ENCODE data around the gene SMYD3. TPM values are rescaled to one million over a fixed set of nuclear protein-coding genes. Genes with fewer than 3 reads are reported as not detected.

The SMYD3 gene
- total RNA-seq, 1 donor from 2014 or later: 23.5 TPM

DNA sequence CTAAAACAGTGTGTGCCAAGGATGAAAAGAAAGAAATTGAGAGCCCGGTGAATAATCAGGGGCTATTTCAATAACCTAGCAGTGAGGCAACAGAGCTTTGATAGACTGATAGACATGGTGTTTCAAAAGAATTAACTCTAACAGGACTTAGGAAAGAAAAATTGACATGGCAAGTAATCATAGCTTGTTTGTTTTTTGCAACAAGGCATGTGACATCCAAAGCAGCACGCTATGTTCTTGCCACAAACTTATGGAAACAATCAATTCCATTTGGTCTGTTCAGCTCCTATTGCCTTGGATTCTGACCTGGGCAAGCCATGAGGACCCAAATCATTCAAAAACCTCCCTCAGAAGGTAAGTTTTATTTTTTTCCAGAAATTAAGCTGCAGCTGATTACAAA lies 608.5 kb downstream of the SMYD3 start:
- DNase-seq: no peak

DNA sequence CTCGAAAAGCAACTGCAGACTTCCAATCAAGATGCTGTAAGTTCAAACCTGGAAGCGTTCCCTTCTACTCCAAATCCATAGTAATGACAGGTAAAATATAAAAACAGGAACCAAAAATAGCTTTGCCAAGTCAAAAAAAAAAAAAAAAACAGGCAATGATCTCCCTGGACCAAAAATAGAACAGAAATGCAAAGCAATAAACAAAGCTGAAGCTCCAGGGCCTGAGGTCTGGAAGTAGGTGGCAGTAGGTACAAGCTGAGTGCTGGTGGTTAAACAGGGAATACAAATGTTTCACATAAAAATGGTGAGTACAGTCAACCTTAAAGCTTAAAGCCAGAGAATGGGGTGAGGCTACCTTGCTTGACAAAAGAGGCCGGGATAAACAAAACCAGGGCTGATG lies 610.8 kb downstream of the SMYD3 start:
- peak; percentile 3 for DNase-seq

DNA sequence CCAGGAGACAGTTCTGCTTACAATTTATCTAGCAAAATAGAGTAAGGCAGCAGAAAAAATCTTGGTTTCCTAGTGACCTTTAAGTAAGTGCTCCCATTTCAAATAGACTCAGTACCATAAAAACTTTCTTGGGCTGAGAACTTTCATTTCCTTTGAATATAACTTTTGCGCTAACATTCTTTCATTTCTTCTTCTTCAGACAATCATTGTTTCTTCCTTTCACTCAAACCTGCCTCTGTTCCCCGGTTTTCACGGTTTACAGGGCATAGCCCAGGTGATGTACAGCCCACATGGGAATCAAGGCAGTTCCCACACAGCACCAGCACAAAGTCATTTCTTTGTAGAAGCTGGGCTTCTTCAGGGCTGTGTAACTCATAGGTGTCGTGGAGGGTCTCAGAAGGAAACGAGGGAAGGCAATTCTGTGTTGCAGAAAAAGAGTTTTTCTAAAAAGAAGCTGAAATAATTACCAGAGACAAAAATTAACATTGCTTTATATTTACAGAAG lies 611.6 kb downstream of the SMYD3 start:
- DNase-seq: no peak

DNA sequence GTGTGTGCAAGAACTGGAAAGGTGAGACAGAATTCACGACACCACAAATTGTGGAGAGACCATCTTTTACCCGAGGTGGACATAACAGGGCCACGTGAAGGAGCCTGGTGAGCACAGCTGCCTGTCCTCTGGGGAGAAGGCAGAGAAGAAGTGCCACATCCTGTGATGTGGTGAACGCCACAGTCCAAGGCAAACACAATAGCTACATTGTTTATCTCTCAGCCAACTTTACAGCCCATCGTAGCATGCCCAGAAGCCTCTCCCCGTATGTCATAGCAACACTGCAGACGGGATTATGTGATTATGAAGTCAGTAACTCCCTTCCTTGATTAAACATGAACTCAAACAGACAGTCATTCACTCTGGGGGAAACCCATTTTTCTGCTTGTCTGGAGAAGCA lies 612.2 kb downstream of the SMYD3 start:
- DNase-seq: peak; percentile 5

DNA sequence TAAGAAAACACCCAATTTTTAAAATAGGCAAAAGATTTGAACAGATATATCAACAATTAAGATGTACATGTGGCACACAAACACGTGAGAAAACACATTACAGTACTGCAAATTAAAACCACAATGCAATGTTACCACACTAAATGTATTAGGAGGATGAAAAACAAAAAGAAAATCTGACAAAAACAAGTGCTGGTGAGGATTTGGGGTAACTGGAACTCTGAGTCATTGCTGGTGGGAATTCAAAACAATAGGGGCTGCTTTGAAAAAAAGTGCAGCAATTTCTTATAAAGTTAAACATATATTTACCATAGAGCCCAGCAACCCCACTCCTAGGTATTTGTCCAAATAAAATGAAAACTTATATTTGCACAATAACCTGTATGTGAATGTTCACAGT lies 614.1 kb downstream of the SMYD3 start:
- DNase-seq: no peak

DNA sequence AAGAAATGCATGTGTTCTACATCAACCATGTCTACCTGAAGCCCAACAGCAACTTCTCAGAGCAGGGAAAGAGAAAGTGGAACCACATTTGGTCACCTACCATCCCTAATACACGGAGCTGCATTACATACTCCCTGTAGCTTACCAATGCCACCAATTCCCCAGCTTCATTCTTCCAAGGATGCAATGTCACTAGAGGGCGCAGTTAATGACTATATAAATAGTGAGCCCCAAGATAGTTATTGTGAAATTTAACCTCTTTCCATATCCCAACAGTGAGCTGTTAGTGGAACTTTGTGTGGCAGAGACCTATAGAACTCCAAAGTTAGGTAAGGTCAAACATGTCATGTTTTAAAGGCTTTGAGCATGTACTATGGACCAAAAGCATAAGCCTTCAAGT lies 618.3 kb downstream of the SMYD3 start:
- no peak for DNase-seq

DNA sequence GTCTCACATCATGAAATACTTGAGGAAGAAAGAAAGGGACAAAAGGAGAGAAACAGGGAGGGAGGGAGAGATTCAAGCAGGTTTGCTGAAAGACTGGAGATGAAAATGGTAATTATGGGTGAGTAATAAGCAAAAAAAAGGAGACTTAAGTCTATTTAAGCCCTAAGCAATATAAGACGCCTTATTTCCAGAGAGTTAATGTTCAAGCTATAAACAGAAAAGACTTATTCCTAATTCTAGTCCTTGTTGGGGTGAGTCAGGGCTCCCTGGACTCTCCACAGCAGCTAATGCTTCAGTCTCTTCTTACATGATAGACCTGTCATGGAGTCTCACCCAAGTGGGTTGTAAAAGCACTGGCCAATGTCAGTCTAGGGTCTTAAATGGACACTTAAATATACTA lies 619.2 kb downstream of the SMYD3 start:
- no peak for DNase-seq

DNA sequence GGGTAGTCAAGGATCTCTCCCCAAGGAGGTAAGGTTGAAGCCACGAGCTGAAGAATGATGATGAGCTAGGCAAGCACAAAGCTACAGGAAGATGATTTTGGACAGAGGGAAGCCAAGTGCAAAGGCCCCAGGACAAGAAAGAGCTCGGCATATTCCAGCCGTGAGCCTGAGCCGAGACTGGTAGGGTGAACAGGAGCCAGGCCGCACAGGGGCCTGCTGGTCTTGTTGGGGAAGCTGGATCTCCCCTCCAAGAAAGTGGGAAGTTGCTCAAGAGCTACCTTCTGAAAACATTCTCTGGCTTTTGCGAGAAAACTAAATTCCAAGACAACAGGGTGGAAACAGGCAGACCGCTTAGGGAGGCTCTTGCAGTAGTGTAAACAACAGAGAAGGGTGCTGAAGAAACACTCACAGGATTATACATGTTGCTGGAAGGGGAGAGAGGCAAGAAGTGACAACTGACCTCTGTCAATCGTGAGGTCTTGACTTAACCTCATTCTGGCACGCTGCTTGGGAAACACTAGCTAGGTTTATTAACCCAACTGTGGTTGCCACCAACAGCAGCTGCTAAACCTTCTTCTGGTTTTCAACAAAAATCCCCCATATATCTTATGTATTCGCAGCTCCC lies 625.2 kb downstream of the SMYD3 start:
- DNase-seq: no peak

DNA sequence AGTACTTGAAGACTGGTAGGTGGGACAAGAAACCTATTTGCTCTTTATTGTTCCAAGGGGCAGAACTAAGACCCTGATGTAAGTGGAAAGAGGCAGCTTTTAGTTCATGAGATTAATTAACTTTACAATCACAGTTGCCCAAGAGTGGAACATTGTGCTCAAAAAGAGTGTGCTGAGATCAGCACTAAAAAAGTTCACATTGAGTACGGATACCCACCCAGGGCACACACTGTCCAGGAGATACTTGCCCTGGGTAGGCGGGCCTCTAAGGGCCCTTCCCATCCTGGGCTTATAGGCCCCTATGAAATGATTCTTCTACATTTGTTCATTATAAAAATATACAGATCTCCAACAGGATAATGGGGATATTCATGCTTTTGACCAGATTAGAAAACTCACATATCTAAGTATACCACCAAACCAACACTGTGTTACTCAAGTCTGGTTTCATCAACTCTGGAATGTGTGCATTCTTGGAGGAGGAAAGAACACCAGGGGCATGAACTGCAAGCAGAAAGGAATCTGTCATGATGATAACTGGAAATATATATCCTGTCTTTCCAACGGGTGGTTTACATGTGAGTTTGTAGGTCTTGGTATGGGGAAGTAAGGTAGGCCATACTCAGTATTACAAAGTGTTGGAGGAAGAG lies 626.2 kb downstream of the SMYD3 start:
- DNase-seq: no peak

DNA sequence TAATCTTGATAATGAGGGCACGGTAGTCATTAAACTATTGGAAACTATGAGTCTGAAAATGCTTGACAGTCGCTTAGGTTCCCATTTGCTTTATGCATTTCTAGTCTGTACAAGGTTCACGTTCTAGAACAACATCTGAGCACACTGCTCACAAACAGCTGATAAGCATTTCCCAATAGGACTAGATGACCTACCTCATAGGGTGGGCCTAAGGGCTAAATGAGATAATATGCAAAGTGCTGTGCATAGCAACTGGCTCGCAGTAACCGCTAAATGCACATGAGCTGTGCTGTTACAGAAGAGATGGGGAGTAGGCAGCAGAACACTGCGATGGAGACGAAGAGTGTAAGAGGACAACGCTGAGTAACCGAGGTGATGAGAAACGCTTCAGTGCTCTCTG lies 628.0 kb downstream of the SMYD3 start:
- no peak for DNase-seq

DNA sequence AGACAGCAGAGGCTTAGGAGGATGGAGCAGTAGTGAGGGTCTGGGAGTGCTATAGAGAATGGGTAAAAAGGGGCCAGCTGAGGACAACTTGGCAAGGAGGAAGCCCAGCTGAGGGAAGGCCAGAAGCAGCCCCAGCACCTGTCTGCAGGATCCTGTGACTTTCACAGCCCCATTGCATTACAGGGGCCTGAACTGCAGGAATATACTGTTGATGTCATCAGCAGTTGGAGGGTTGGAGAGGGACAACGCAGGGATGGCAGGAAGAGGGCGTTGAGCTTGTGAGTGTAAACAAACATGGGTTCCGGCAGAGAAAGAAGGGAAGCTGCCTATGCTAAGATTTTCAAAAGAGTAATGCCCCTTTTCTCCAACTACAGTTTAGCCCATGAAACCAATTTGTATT lies 628.5 kb downstream of the SMYD3 start:
- peak; percentile 46 for DNase-seq

DNA sequence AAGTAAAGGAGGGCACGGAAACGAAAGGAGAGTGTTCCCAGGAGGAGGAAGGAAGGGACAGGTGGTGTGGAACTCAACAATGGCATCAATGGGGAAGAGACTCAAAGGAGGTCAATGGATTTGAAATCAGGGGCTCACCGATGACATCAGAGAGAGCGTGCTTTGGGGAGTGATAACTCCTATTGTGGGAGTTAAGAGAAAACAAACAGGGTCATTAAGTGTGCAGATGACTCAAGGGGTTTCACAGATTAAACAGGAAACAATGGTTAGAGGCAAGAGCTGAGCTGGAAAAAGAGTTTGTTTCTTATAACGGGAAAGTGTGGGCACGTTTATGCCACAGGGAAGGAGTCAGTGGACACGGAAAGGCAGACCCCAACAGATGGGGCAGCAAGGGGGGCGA lies 629.1 kb downstream of the SMYD3 start:
- DNase-seq: no peak

DNA sequence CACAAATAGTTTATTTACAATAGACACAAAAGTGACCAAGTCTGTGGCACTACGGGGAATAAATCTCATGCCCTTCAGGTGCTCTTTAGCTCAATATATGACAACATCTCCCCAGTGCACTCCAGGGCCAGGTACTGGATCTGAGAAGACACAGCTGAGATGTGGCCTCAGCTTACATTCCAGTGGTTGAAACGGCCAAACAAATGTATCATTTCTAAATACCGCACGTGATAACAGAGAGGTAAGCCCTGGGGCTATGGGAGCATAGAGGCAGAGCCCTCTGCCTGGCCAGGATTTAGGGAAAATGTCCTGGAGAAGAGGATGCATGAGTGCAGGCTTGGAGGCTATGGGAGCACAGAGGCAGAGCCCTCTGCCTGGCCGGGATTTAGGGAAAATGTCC lies 630.5 kb downstream of the SMYD3 start:
- no peak for DNase-seq

DNA sequence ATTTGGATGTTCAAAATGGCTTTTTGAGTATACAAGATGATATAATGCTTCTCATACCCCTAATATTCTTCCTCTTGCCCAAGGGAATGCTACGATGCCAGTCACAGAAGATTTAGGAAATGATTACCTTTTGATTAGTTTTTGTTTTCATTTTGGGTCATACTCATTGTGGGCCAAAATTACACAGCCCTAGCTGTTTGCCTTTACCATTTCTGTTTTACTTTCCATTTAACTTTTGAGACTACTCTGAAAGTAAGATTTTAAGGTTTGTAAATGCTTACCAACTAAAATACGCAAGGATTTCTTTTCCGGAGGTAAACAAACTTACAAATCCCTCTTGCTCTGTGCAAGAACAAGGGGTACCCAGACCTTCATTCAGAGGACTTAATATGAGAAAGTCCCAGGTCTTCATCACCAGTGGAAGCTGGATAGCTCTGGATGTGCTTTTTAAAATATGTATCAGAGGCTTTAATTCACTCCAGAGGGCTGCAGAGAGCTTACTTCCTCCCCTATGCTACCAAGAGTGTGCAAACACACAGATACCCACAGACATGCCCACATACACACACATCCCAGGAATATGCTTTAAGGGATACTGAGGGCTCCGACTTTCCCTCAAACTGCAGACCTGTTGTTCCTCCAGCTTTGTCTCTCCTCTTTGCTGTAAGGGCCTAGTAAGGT lies 631.4 kb downstream of the SMYD3 start:
- DNase-seq: no peak

DNA sequence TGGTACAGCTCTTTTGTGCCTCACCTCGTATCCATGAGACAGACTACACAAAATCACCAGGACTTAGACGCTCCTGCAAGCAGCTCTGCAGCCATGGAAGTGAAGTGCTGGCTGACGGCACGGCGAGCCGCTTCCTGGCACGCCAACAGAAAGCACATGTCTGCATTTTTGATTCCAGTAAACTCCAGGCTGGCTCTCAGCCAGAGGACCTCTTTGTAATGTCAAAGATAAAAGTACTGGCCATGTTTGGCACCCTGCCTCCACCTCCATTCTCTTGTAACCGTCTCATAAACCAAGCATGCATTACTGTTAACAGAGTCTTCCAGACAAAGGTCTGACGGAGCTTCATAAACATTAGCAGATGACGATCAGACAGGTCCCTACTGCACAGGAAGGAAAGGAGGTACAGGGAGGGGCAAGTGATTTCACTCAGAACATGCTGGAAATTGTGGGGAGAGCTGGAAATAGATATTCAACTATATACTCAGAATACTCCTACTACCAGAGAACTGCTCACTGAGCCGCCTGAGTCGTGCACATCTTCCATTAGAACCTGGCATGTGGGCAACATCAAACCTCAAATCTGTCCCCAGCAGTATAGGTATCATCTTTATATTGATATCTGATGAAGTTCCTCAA lies 632.0 kb downstream of the SMYD3 start:
- peak; percentile 84 for DNase-seq

DNA sequence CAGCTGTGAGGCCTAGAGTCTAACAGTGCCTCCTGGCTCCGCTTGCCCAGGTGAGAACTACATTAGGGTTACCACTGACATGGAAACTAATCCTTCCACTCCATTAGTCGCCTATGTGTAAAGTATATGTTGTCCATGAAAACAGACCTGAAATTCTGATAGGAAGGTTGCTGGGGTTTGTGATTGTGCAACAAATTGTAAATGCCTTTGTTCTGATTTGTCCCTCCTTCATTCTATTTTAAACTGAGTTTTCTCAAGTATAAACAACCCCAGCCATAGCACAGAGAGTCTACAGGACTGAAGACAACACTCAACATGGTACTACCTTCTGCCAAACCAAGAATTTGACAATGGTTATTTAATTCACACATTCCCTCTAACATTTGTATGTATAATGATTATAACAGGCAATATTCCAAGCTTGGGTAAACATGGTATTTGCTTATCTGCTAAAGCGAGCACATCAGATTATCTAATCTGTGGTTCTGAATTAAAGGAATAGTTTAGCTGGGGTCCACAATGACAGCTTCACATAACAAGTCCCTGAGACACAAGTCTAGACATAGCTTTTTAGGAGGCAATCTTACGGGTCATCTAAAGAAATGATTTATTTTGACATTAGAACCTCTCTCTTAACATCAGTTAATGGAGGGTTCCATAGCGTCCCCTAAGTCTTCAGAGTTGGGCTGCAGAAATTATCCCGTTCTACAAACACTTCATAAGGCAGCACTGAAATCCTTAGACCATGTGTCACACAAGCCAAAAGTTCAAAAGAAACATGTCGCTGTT lies 633.0 kb downstream of the SMYD3 start:
- no peak for DNase-seq

DNA sequence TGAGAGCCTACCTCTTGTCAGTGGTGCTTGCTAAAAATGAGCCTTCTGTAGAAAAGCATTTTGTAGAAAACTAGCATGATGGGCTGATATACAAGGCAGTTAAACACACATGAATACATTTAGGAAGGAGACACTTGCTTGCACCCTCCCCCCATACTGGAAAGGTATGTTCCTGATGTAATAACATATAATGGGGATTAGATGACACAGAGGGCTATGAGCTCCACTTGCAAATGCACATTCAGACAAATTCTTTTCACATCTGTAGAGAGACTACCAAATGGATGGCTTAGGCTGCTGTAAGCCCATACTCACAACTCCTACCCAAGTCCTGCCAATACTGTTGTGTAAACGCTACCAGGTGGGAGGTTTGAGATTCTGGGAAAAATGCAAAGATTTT lies 634.0 kb downstream of the SMYD3 start:
- DNase-seq: no peak

DNA sequence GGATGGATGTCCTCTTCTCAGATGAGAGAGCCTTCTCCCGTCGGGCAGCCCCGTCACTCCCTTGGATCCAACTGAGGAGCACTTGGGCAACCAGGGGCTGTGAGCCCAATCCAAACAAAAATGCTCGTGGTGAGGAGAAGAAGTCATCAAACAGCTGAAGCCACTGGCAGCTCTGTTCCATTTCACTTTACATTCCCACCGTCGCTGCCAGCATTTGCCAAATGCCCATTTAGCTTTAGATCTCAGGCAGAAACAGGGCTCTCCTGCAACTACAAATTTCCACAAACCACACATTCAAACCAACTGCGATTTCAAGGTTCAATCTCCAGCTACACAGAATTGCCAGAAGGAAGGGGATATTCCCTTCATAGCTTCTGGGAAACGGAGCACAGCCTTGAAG lies 634.6 kb downstream of the SMYD3 start:
- DNase-seq: no peak

DNA sequence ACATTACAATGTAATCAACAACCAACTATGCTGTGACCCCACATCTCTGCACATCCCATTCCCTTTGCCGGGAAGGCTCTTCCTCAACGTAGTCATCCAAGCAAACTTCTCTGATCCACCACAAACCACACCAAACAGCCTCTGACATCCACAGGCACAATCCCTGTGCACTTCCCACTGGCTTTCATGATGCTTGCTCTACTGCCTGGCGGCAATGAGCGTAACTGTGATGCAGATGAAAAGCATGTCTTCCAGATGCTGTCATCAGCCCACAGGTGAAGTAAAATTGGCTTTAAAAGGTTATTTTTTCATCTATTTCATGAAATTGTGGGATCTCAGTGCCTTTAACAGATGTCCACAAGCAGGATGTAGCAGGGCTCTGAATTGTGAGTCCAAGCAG lies 635.2 kb downstream of the SMYD3 start:
- peak; percentile 53 for DNase-seq

DNA sequence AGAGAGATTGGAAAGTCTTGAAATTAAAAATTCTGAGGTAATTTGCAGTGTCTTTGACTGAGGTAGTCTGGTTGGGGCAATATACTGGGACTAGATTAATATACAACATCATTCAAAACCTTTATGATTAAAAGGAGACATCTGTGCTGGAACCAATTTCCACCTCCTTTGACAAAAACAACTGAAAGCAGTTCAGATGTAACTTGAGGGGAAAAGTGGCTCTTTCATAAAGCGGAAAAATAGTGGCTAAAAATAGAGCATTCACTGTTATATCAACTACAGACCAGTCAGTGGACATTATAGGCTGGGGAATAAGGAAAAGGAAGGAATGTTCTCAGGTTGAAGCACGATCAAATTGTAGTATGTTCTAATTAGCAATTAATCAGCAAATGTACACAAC lies 635.9 kb downstream of the SMYD3 start:
- DNase-seq: peak; percentile 53

DNA sequence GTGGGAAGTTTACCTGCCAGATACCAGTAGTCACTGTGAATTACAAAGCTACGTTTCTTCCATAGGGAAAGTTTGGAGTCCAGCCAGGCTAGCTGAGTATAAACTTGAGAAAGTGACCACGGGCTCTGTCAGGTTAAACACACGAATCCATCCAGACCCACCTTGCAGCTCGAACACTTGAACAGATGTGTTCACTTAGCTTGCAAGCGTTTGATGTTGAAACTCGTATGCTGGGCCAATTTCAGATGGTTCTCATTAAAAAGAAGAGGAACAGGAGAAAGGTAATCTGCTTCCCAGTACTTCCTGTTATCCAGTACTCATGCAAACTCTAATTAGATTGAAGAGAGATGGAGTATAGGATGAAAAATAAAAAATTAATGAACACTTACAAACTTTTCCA lies 636.4 kb downstream of the SMYD3 start:
- DNase-seq: peak; percentile 62

DNA sequence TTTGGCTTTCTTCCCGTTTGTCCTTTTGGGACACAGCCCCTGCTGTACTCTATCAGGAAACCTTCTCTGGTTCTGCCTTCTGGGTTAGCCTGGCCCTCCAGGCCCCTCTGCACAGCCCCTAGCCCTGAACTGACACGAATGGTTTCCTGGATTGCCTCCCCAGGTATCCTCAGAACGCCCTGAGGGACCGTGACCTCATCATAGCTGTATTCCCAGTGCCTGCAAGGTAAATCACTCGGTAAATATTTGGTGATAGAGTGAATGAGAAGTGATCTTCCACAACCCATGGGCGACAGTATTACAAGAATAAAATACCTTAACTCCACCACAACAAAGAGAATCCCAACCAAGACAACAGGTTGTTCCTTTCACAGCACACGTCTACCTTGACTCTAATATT lies 637.2 kb downstream of the SMYD3 start:
- DNase-seq: no peak

Data from tongue (tissue), 2 donors.